Daoy (cell line): ENCODE results near the gene CDK2. TPM values are rescaled to one million over a fixed set of nuclear protein-coding genes. Genes with fewer than 3 reads are reported as not detected.
"Not testable (repeated sequence)": the region's sequence is repeated elsewhere in the genome, so short reads cannot be mapped to it uniquely, and the experiment has no call there.

Source experiments
- DNase-seq: peaks from one replicate; pipeline ENCODE4 v3.0.0-alpha.2; 2015; ENCODE audit warnings: low read depth
- total RNA-seq: library from RNA; depleted of rRNA; stranded (reverse); fragments of >200 nt; shearing (Covaris generic); gene quantifications from 2 replicates; pipeline ENCODE4 v1.2.3, GENCODE V29; 2014

CDK2 gene
- total RNA-seq, 1 experiment from 2014 or later = 58.0 TPM

- no peak for DNase-seq
Observed at GRCh38 chr12:55979069-55979468, 12.4 kb downstream of the CDK2 start.

- DNase-seq = peak; percentile 41
Observed at GRCh38 chr12:55981882-55982281, 15.3 kb downstream of the CDK2 start.

GRCh38 chr12:55982319-55982936 lies 15.8 kb downstream of the CDK2 start:
- DNase-seq = no peak

GRCh38 chr12:55983232-55983842 lies 16.7 kb downstream of the CDK2 start:
- DNase-seq = no peak

GRCh38 chr12:55984861-55985260 lies 18.2 kb downstream of the CDK2 start:
- DNase-seq = no peak

GRCh38 chr12:55985341-55985740 lies 18.7 kb downstream of the CDK2 start:
- DNase-seq = no peak

GRCh38 chr12:55985976-55986375 lies 19.3 kb downstream of the CDK2 start:
- not testable (repeated sequence) for DNase-seq

GRCh38 chr12:55991110-55991509 lies 24.5 kb downstream of the CDK2 start:
- no peak for DNase-seq

GRCh38 chr12:55993230-55993853 lies 26.7 kb downstream of the CDK2 start:
- DNase-seq = no peak

GRCh38 chr12:55995366-55995765 lies 28.7 kb downstream of the CDK2 start:
- DNase-seq = no peak

GRCh38 chr12:55996201-55996714 lies 29.6 kb downstream of the CDK2 start:
- DNase-seq = peak; percentile 61

- DNase-seq = peak; percentile 98
Observed at GRCh38 chr12:55996715-55997534, 30.3 kb downstream of the CDK2 start, which contains the start of gene SUOX. Gene SUOX, plus strand, starts transcription at chr12:55997276. Its CDS starts 4,946 bp downstream, at chr12:56002222.

GRCh38 chr12:55997535-55997859 lies 30.9 kb downstream of the CDK2 start:
- no peak for DNase-seq

GRCh38 chr12:55999522-55999921 lies 32.9 kb downstream of the CDK2 start:
- not testable (repeated sequence) for DNase-seq

- DNase-seq = not testable (repeated sequence)
Observed at GRCh38 chr12:55999999-56000540, 33.4 kb downstream of the CDK2 start.

GRCh38 chr12:56001487-56002100 lies 35.0 kb downstream of the CDK2 start:
- no peak for DNase-seq

GRCh38 chr12:56003376-56003775 lies 36.7 kb downstream of the CDK2 start:
- DNase-seq = not testable (repeated sequence)

- DNase-seq = no peak
Observed at GRCh38 chr12:56004211-56004610, 37.6 kb downstream of the CDK2 start.

GRCh38 chr12:56007564-56008559 lies 41.2 kb downstream of the CDK2 start:
- DNase-seq = peak; percentile 46

- DNase-seq = no peak
Observed at GRCh38 chr12:56010111-56010570, 43.5 kb downstream of the CDK2 start.
